Measurements from ENCODE around the gene NFIA. TPM values are rescaled to one million over a fixed set of nuclear protein-coding genes. Genes with fewer than 3 reads are reported as not detected.

Gene NFIA
- total and polyA plus RNA-seq, 2 of the 13 experiments (the other 11 are each of a cell fraction or from before 2014, with no cell fraction given): 14.7 to 28.5 TPM

DNA sequence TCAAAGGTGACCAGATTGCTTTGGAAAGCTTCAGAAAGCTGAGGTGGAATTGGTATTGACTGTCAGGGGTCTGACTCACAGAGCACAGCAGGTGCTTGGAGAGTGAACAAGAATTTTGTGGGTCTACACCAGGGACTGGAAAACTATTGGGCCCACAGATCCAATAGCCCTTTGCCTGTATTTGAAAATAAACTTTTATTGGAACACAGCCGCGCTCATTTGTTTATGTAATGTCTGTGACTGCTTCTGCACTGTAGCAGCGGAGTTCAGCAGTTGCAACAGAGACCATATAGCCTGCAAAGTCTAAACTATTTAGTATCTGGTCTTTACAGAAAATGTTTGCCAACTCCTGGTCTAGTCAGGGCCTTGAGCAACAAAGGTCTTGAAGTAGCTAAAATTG is 315.6 kb downstream of the NFIA start (continued):
- no peak for TF ChIP-seq ZNF136 (CRISPR knock-in tag; IDR thresholded peaks at IDR 0.05; ENCODE audit: low read depth)

DNA sequence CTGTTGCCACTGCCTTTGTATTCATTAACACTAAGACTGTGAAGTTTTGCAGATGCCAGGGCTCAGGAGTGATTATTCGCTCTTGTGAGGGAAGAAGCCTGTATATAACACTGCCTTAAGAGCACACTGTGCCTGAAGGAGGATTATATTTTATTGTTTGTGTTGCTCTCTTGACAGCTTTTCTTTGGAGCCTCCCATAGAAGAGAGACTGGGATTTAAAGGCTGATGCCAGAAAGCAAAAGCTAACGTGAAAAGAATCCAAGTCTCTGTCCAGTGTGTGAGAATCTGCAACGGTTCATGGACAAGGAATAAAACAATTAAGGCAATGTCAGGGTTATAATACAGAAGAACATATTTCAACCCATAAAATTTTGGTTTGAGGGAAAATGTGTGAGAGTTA is 316.8 kb downstream of the NFIA start:
- 97% methylated on average over 3 of the region's 3 CpGs for WGBS (ENCODE audit: low lambda C conversion rate)
- H2AFZ ChIP-seq (ENCODE audit: low read length): no peak overlapping the region
- in situ Hi-C loops (cut with HindIII; ENCODE audit: extremely low pct_ligation_motif_present, low pct_unique_long_range_greater_than_20kb): no loop called here
- H3K4me3 ChIP-seq (replicated peaks in 1 of 3; ENCODE audit: insufficient read depth in 1 of 3, low read depth in 2 of 3, low read length in 3 of 3): no peak overlapping the region
- DNase-seq (ENCODE audit: low spot score) (no peak), FAIRE-seq (no peak), ATAC-seq (no peak)
- H3K27me3 ChIP-seq (ENCODE audit: control insufficient read depth in 1 of 2, insufficient read depth in 2 of 2, low read length in 2 of 2): no peaks in the 10 kb centered on the region
- POLR2A ChIA-PET: no interaction called here
- H3K9ac ChIP-seq (ENCODE audit: insufficient read depth, low read depth, low read length): no peak overlapping the region
- H3K36me3 ChIP-seq (replicated peaks in 1 of 2; ENCODE audit: control insufficient read depth in 1 of 2, insufficient read depth in 2 of 2, low read length in 2 of 2): peaks cover 9 to 58% of the 10 kb centered on the region in 2 experiments; a peak in 4 of 5 replicates
- no peaks in the 10 kb centered on the region for H3K9me3 ChIP-seq (ENCODE audit: low read length)
- no peak for TF ChIP-seq ZNF660 (CRISPR knock-in tag; IDR thresholded peaks at IDR 0.05; ENCODE audit: borderline replicate concordance, low read depth)
- TF ChIP-seq HNF4A (CRISPR knock-in tag; IDR thresholded peaks at IDR 0.05): no peak
- no peak for TF ChIP-seq ZNF468 (CRISPR knock-in tag; IDR thresholded peaks at IDR 0.05)
- no peak for TF ChIP-seq PLRG1 (conservative IDR thresholded peaks at IDR 0.05)
- TF ChIP-seq ZBTB7B (CRISPR knock-in tag; IDR thresholded peaks at IDR 0.05): no peak
- no peak for TF ChIP-seq ZNF44 (CRISPR knock-in tag; IDR thresholded peaks at IDR 0.05)
- no peak for TF ChIP-seq RARG (CRISPR knock-in tag; IDR thresholded peaks at IDR 0.05; ENCODE audit: low read depth)
- TF ChIP-seq POLR2AphosphoS2 (IDR thresholded peaks at IDR 0.05; ENCODE audit: low read depth, low read length): no peak
- no peak for TF ChIP-seq ARNTL (CRISPR knock-in tag; IDR thresholded peaks at IDR 0.05)
- no peak for TF ChIP-seq ZNF543 (CRISPR knock-in tag; IDR thresholded peaks at IDR 0.05)
- TF ChIP-seq HOXA9 (CRISPR knock-in tag; IDR thresholded peaks at IDR 0.05; ENCODE audit: borderline replicate concordance): no peak
- no peak for TF ChIP-seq MTF1 (CRISPR knock-in tag; IDR thresholded peaks at IDR 0.05)
- TF ChIP-seq, protein P1, sequence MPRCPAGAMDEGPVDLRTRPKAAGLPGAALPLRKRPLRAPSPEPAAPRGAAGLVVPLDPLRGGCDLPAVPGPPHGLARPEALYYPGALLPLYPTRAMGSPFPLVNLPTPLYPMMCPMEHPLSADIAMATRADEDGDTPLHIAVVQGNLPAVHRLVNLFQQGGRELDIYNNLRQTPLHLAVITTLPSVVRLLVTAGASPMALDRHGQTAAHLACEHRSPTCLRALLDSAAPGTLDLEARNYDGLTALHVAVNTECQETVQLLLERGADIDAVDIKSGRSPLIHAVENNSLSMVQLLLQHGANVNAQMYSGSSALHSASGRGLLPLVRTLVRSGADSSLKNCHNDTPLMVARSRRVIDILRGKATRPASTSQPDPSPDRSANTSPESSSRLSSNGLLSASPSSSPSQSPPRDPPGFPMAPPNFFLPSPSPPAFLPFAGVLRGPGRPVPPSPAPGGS (CRISPR knock-in tag; IDR thresholded peaks at IDR 0.05): no peak
- TF ChIP-seq SIN3B (IDR thresholded peaks at IDR 0.05; ENCODE audit: low read length): no peak
- no peak for TF ChIP-seq ZNF607 (CRISPR knock-in tag; IDR thresholded peaks at IDR 0.05; ENCODE audit: borderline replicate concordance)
- no peak for TF ChIP-seq ZNF34 (CRISPR knock-in tag; IDR thresholded peaks at IDR 0.05; ENCODE audit: borderline replicate concordance)
- CTCF ChIA-PET (ENCODE audit: low intra/inter-chr PET ratio, low total read pairs): no interaction called here
- no peaks in the 10 kb centered on the region for H3K79me2 ChIP-seq (ENCODE audit: insufficient read depth, low read length)
- no peaks in the 10 kb centered on the region for H3K4me1 ChIP-seq (ENCODE audit: insufficient read depth, low read length)
- no peak overlapping the region for H3K27ac ChIP-seq (ENCODE audit: extremely low read length, insufficient read depth, low read length)
- no peak overlapping the region for H3K4me2 ChIP-seq (ENCODE audit: low read depth, low read length)
- no TSS peak for BruUV-seq (replicated peaks)
- intact Hi-C loops (cut with micrococcal nuclease; ENCODE audit: unreplicated experiment): loop anchor here (1.0 kb wide), 1 partner anchor 48 kb away; no protein-coding TSS in a partner anchor
- H4K20me1 ChIP-seq (ENCODE audit: insufficient read depth, low read length): no peaks in the 10 kb centered on the region
